Measurements from ENCODE around the gene HEATR3.

The HEATR3 gene

GRCh38 chr16:50038756-50039529 is 26.8 kb upstream of the HEATR3 start:
- H3K27me3 ChIP-seq (ENCODE audit: control insufficient read depth, low read length): peaks cover 9% of the 10 kb centered on the region; the same call in 1 of the 2 replicates
- H3F3A ChIP-seq (ENCODE audit: control insufficient read depth, insufficient read depth): 0 out of 2 replicates have a peak, but pooled peaks cover 3% of the 10 kb centered on the region
- H3K27ac ChIP-seq (ENCODE audit: low read depth, low read length): no peak overlapping the region
- H3K4me2 ChIP-seq (ENCODE audit: low read length): no peak overlapping the region
- H3K4me3 ChIP-seq (ENCODE audit: low read length): no peak overlapping the region
- peaks cover 26% of the 10 kb centered on the region for H3K36me3 ChIP-seq (ENCODE audit: control insufficient read depth, low read length)
- no peaks in the 10 kb centered on the region for H3K4me1 ChIP-seq (ENCODE audit: control insufficient read depth, low read length)
- no peaks in the 10 kb centered on the region for H4K20me1 ChIP-seq (ENCODE audit: control insufficient read depth, insufficient read depth, low read depth, low read length)
- no peaks in the 10 kb centered on the region for H3K79me2 ChIP-seq (ENCODE audit: control insufficient read depth, low read length)
- TF ChIP-seq EZH2phosphoT487 (IDR thresholded peaks at IDR 0.05; ENCODE audit: borderline replicate concordance, low read length) (no peak), CTCF (IDR thresholded peaks at IDR 0.05; ENCODE audit: low read depth, low read length, poor library complexity, severe bottlenecking) (no peak)
- no peaks in the 10 kb centered on the region for H3K9me3 ChIP-seq (ENCODE audit: control insufficient read depth, insufficient read depth, low read length)
- no peaks in the 10 kb centered on the region for H3K9me2 ChIP-seq (replicated peaks; ENCODE audit: control insufficient read depth, low read length)

- Histone ChIP-seq H3K9me3 (ENCODE audit: control insufficient read depth, insufficient read depth, low read length) (no peaks in the 10 kb centered on the region), H3K4me2 (ENCODE audit: low read length) (no peak overlapping the region), H3K27ac (ENCODE audit: low read depth, low read length) (no peak overlapping the region), H3K36me3 (ENCODE audit: control insufficient read depth, low read length) (peaks cover 19% of the 10 kb centered on the region), H3K4me1 (ENCODE audit: control insufficient read depth, low read length) (no peaks in the 10 kb centered on the region), H4K20me1 (ENCODE audit: control insufficient read depth, insufficient read depth, low read depth, low read length) (no peaks in the 10 kb centered on the region), H3K27me3 (ENCODE audit: control insufficient read depth, low read length) (peaks cover 9% of the 10 kb centered on the region; the same call in 1 of the 2 replicates), H3K4me3 (ENCODE audit: low read length) (no peak overlapping the region), H3F3A (ENCODE audit: control insufficient read depth, insufficient read depth) (0 out of 2 replicates have a peak, but pooled peaks cover 3% of the 10 kb centered on the region), H3K9me2 (replicated peaks; ENCODE audit: control insufficient read depth, low read length) (no peaks in the 10 kb centered on the region), H3K79me2 (ENCODE audit: control insufficient read depth, low read length) (no peaks in the 10 kb centered on the region)
- TF ChIP-seq CTCF (IDR thresholded peaks at IDR 0.05; ENCODE audit: low read depth, low read length, poor library complexity, severe bottlenecking) (no peak), EZH2phosphoT487 (IDR thresholded peaks at IDR 0.05; ENCODE audit: borderline replicate concordance, low read length) (no peak)
Observed at GRCh38 chr16:50040018-50040417, 25.8 kb upstream of the HEATR3 start.

GRCh38 chr16:50040710-50041109 is 25.1 kb upstream of the HEATR3 start:
- Histone ChIP-seq H3K27me3 (ENCODE audit: control insufficient read depth, low read length) (peaks cover 9% of the 10 kb centered on the region; the same call in 1 of the 2 replicates), H3K4me3 (ENCODE audit: low read length) (no peak overlapping the region), H3K4me1 (ENCODE audit: control insufficient read depth, low read length) (no peaks in the 10 kb centered on the region), H4K20me1 (ENCODE audit: control insufficient read depth, insufficient read depth, low read depth, low read length) (no peaks in the 10 kb centered on the region), H3K4me2 (ENCODE audit: low read length) (no peak overlapping the region), H3K79me2 (ENCODE audit: control insufficient read depth, low read length) (no peaks in the 10 kb centered on the region), H3K27ac (ENCODE audit: low read depth, low read length) (no peak overlapping the region), H3K9me2 (replicated peaks; ENCODE audit: control insufficient read depth, low read length) (no peaks in the 10 kb centered on the region), H3F3A (ENCODE audit: control insufficient read depth, insufficient read depth) (0 out of 2 replicates have a peak, but pooled peaks cover 3% of the 10 kb centered on the region), H3K36me3 (ENCODE audit: control insufficient read depth, low read length) (peaks cover 13% of the 10 kb centered on the region), H3K9me3 (ENCODE audit: control insufficient read depth, insufficient read depth, low read length) (no peaks in the 10 kb centered on the region)
- TF ChIP-seq CTCF (IDR thresholded peaks at IDR 0.05; ENCODE audit: low read depth, low read length, poor library complexity, severe bottlenecking) (no peak), EZH2phosphoT487 (IDR thresholded peaks at IDR 0.05; ENCODE audit: borderline replicate concordance, low read length) (no peak)

Measured in DOHH2 (cell line).